Keratinocyte (primary cell): Measurements from ENCODE around the gene GABRA4. TPM values are rescaled to one million over a fixed set of nuclear protein-coding genes. Genes with fewer than 3 reads are reported as not detected.

ENCODE experiments used
- DNase-seq: peaks from one replicate; pipeline ENCODE4 v3.0.0-alpha.2; 2011; ENCODE audit warnings: low read depth, missing footprints, low spot score
- FAIRE-seq: peaks from 2 replicates; lab custom pipeline; 2011; peaks lifted over from hg19 to GRCh38; lab: Jason Lieb, UNC
- H2AFZ ChIP-seq: 2 replicates; pipeline ENCODE4 v1.6.0; 2012; ENCODE audit warnings: low read length, control low read depth, inconsistent platforms; ENCODE audit not compliant: control insufficient read depth
- H3K27ac ChIP-seq: 2 replicates; pipeline ENCODE4 v1.5.1; 2011; ENCODE audit warnings: low read length; ENCODE audit not compliant: control insufficient read depth, insufficient read depth
- H3K27me3 ChIP-seq: 3 replicates; pipeline ENCODE4 v1.6.0; 2011; ENCODE audit warnings: low read length; ENCODE audit not compliant: control insufficient read depth, insufficient read depth; ENCODE audit errors: extremely low read depth
- H3K36me3 ChIP-seq, 2 experiments: 2 replicates in 1 of 2; 3 replicates in 1 of 2; pipeline ENCODE4 v1.5.1; 2011; ENCODE audit warnings: low read length in 2 of 2, mild to moderate bottlenecking in 1 of 2; ENCODE audit not compliant: control insufficient read depth in 2 of 2, insufficient read depth in 2 of 2; ENCODE audit errors: extremely low read depth in 1 of 2
- H3K4me1 ChIP-seq: 3 replicates; pipeline ENCODE4 v1.5.1; 2011; ENCODE audit warnings: low read length; ENCODE audit not compliant: control insufficient read depth, insufficient read depth; ENCODE audit errors: extremely low read depth
- H3K4me2 ChIP-seq: 3 replicates; pipeline ENCODE4 v1.6.0; 2011; ENCODE audit warnings: low read depth, low read length; ENCODE audit not compliant: control insufficient read depth, insufficient read depth; ENCODE audit errors: extremely low read depth
- H3K4me3 ChIP-seq, 3 experiments: fragments of 200-600 bp in 1 of 3; sonication (generic) in 1 of 3; 2 replicates in 2 of 3; 3 replicates in 1 of 3; pipeline ENCODE4 v1.5.1; 2011 to 2016; ENCODE audit warnings: low read length in 3 of 3, mild to moderate bottlenecking in 3 of 3, control low read depth in 2 of 3, inconsistent platforms in 1 of 3, low read depth in 1 of 3, mixed read lengths in 1 of 3, mixed run types in 1 of 3, moderate library complexity in 1 of 3; ENCODE audit not compliant: control insufficient read depth in 2 of 3, insufficient read depth in 2 of 3; ENCODE audit errors: extremely low read depth in 1 of 3
- H3K79me2 ChIP-seq: 2 replicates; pipeline ENCODE4 v1.6.0; 2012; ENCODE audit warnings: low read length; ENCODE audit not compliant: control insufficient read depth, insufficient read depth
- H3K9ac ChIP-seq: 3 replicates; pipeline ENCODE4 v1.6.0; 2011; ENCODE audit warnings: low read length; ENCODE audit not compliant: control insufficient read depth, insufficient read depth; ENCODE audit errors: extremely low read depth
- H3K9me1 ChIP-seq: 3 replicates; pipeline ENCODE4 v1.6.0; 2011; ENCODE audit warnings: low read length; ENCODE audit not compliant: control insufficient read depth, insufficient read depth; ENCODE audit errors: extremely low read depth
- H3K9me3 ChIP-seq: 2 replicates; pipeline ENCODE4 v1.5.1; 2012; ENCODE audit warnings: low read depth, low read length; ENCODE audit not compliant: control insufficient read depth
- H4K20me1 ChIP-seq: 3 replicates; pipeline ENCODE4 v1.6.0; 2011; ENCODE audit warnings: low read length; ENCODE audit not compliant: control insufficient read depth, insufficient read depth; ENCODE audit errors: extremely low read depth
- CTCF ChIP-seq, 3 experiments: IDR thresholded peaks in 1 of 3; conservative IDR thresholded peaks in 1 of 3; optimal IDR thresholded peaks in 1 of 3; 2 replicates in 2 of 3; 3 replicates in 1 of 3; pipeline versions ENCODE3 to v1.5.1; 2011; ENCODE audit warnings: low read length in 3 of 3, mild to moderate bottlenecking in 3 of 3, moderate library complexity in 2 of 3, control low read depth in 1 of 3, inconsistent platforms in 1 of 3; ENCODE audit not compliant: insufficient read depth in 2 of 3; ENCODE audit errors: extremely low read depth in 1 of 3
- EZH2 ChIP-seq: IDR thresholded peaks from one replicate; pipeline ENCODE4 v1.6.1; 2012; ENCODE audit warnings: inconsistent platforms, mild to moderate bottlenecking, low read length, moderate library complexity
- dilution Hi-C: fragments of 300-500 bp; cut with MboI; formaldehyde crosslinking; loops from one replicate; pipeline ENCODE4 v1.7.0; 2020; ENCODE audit warnings: low sequenced_read_pairs; ENCODE audit not compliant: extremely low pct_ligation_motif_present
- polyA plus RNA-seq, 5 experiments: library from polyadenylated mRNA; depleted of rRNA in 3 of 5; stranded (reverse) in 3 of 5; stranded (forward) in 1 of 5; unstranded in 1 of 5; fragments of >200 nt; gene quantifications; 1 replicate in 1 of 5; 2 replicates in 3 of 5; 3 replicates in 1 of 5; pipeline versions ENCODE4 v1.2.1 to v1.2.3, GENCODE V29; 2011 to 2012; ENCODE audit warnings: missing spikeins in 2 of 5, low read depth in 1 of 5, low replicate concordance in 1 of 5

GABRA4 gene
- polyA plus RNA-seq, 1 donor (not counting 4 experiments of a cell fraction or from before 2014, with no cell fraction given), result not detected

- Histone ChIP-seq H3K27me3 (peaks cover 38% of the 10 kb centered on the region), H2AFZ (no peak overlapping the region), H3K9me3 (no peaks in the 10 kb centered on the region), H3K27ac (no peak overlapping the region), H3K4me1 (no peaks in the 10 kb centered on the region), H4K20me1 (no peaks in the 10 kb centered on the region), H3K79me2 (no peaks in the 10 kb centered on the region), H3K9ac (no peak overlapping the region), H3K9me1 (no peaks in the 10 kb centered on the region), H3K4me2 (no peak overlapping the region), H3K4me3 (no peak overlapping the region), H3K36me3 (no peaks in the 10 kb centered on the region)
- DNase-seq, result no peak
- TF ChIP-seq EZH2 (no peak), CTCF (optimal IDR thresholded peaks at IDR 0.05 in 1 of 3, IDR thresholded peaks at IDR 0.05 in 1 of 3, conservative IDR thresholded peaks at IDR 0.05 in 1 of 3; ENCODE audit: extremely low read depth in 1 of 3, insufficient read depth in 2 of 3, low read length in 3 of 3) (no peak)
- no peak for FAIRE-seq
- dilution Hi-C loops, result no loop called here
These were observed 1.0 kb downstream of the GABRA4 start for GRCh38 chr4:46992338-46992737.

DNA sequence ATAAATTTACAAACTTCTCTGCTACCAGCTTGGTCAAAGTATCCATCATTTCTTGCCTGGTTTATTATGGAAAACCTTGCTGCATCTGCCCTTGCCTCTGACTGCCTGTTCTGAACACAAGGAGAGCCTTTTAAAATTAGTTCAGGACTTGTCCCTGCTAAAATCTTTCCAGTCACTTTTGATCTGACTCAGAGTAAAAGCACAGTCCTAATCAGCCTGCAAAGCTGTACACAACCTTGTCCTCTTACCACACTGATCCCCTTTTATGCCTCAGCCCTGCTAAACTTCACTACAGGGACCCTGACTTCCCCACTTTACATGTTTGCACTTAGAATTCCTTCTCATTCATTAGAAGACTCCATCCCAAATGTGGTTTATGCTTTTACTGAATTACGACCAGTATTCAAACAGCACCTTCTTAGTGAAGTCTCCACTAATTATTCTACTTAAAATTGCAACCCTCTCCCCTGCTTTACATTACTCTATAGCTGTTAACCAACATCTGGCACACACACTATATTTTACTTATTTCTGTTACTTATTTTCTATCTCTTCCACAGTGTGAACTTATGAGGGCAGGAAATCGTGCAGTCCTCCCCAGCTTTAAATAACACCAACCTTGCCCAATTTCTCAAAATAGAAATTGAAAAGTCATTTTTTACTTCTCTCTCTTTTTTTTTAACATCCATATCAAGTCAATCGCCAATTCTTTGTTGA is 6.3 kb downstream of the GABRA4 start:
- Histone ChIP-seq H3K9me1 (no peaks in the 10 kb centered on the region), H3K79me2 (no peaks in the 10 kb centered on the region), H2AFZ (no peak overlapping the region), H3K36me3 (no peaks in the 10 kb centered on the region), H3K9ac (no peak overlapping the region), H3K9me3 (no peaks in the 10 kb centered on the region), H3K27me3 (peaks cover 9% of the 10 kb centered on the region), H3K4me2 (no peak overlapping the region), H3K4me3 (no peak overlapping the region), H3K4me1 (no peaks in the 10 kb centered on the region), H3K27ac (no peak overlapping the region), H4K20me1 (no peaks in the 10 kb centered on the region)
- DNase-seq, result no peak
- no peak for FAIRE-seq
- no peak for TF ChIP-seq CTCF (optimal IDR thresholded peaks at IDR 0.05 in 1 of 3, IDR thresholded peaks at IDR 0.05 in 1 of 3, conservative IDR thresholded peaks at IDR 0.05 in 1 of 3; ENCODE audit: extremely low read depth in 1 of 3, insufficient read depth in 2 of 3, low read length in 3 of 3)
- no peak for TF ChIP-seq EZH2
- dilution Hi-C loops, result no loop called here
